ENCODE results near the gene SORBS2.

SORBS2 gene

DNA sequence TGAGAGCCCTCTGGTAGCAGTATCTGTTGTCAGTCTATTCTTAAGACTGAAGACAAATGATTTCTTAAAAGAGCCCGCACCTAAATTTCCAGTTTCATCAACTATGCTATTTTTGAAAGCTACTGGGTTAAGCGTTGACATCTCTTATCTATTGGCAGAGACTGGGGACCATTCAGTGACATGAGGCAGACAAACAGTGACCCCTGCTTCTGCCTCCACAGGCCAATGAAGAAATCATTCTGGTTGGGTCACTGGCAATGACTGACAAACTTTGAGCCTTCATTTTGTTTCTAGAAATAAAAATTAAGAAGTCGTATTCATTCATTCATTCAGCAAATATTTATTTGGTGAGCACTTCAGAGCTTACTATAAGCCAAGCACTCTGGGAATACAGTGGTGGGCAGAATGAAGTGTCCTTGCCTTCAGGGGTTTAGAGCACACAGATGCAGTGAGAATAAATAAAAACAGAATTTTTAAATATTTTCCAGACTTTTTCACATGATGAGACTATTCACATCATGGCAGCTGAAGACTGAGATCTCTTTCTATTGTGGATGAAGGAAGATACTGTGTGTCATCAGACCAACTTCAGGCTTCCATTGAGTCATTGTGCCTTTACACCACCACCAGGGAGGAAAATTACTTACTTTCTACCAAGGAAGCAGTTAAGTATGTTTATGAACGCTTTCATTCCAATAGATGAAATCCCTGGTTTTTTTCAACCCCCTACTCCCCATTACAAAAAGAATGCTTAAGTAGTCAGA is 36.0 kb downstream of the SORBS2 start (continued):
- no peak for TF ChIP-seq ZNF565 (CRISPR knock-in tag; conservative IDR thresholded peaks at IDR 0.05; ENCODE audit: low read depth)
- TF ChIP-seq, protein P1, sequence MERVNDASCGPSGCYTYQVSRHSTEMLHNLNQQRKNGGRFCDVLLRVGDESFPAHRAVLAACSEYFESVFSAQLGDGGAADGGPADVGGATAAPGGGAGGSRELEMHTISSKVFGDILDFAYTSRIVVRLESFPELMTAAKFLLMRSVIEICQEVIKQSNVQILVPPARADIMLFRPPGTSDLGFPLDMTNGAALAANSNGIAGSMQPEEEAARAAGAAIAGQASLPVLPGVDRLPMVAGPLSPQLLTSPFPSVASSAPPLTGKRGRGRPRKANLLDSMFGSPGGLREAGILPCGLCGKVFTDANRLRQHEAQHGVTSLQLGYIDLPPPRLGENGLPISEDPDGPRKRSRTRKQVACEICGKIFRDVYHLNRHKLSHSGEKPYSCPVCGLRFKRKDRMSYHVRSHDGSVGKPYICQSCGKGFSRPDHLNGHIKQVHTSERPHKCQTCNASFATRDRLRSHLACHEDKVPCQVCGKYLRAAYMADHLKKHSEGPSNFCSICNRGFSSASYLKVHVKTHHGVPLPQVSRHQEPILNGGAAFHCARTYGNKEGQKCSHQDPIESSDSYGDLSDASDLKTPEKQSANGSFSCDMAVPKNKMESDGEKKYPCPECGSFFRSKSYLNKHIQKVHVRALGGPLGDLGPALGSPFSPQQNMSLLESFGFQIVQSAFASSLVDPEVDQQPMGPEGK (CRISPR knock-in tag; IDR thresholded peaks at IDR 0.05; ENCODE audit: borderline replicate concordance): no peak

DNA sequence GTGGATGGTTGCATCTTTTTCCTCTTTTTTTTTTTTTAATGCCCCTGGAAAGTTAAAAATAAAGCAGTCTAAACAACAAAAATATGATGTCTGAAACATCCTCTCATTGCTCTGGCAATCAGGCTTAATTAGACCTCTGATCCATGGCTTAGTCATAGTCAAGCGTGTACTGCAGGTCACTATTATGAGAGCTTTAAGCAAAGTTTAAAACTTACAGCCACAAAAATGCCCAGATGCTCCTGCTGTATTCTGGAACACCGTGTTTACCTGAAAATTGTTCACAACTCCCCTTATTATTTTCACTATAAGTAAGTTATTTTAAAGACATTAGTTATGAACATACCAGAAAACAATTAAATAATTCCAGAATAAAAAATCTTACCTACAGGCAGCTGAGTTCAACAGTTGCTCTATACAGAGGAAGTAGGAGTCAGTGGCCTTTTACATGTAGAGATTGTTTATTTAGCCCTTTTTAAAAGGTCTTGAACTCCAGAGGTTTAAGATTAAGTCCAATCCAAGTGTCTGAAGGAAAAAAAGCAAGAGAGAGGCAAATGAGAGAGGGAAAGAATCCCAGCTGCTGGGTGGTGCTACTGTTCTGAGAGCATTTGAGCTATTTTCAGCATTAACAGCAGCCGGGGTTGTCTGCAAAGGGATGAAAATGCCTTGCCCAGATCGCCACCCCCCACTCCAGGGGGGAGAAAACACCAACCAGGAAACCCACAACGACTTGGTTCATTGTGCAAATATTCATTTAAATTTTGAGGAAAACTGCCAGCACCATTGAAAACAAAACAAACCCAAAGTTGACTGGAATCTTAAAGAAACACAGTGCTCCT is 36.9 kb downstream of the SORBS2 start:
- peak; percentile 87 for ATAC-seq
- TF ChIP-seq PPARA (CRISPR knock-in tag; IDR thresholded peaks at IDR 0.05; ENCODE audit: borderline replicate concordance): no peak
- no peak for TF ChIP-seq ARNTL (CRISPR knock-in tag; IDR thresholded peaks at IDR 0.05; ENCODE audit: borderline replicate concordance, low read depth)
- TF ChIP-seq SNAI2 (CRISPR knock-in tag; IDR thresholded peaks at IDR 0.05): no peak
- TF ChIP-seq ZC3H10 (CRISPR knock-in tag; IDR thresholded peaks at IDR 0.05): no peak
- no peak for TF ChIP-seq ESRRG (CRISPR knock-in tag; IDR thresholded peaks at IDR 0.05)
- TF ChIP-seq BACH2 (CRISPR knock-in tag; IDR thresholded peaks at IDR 0.05; ENCODE audit: borderline replicate concordance): no peak
- TF ChIP-seq, protein P2, sequence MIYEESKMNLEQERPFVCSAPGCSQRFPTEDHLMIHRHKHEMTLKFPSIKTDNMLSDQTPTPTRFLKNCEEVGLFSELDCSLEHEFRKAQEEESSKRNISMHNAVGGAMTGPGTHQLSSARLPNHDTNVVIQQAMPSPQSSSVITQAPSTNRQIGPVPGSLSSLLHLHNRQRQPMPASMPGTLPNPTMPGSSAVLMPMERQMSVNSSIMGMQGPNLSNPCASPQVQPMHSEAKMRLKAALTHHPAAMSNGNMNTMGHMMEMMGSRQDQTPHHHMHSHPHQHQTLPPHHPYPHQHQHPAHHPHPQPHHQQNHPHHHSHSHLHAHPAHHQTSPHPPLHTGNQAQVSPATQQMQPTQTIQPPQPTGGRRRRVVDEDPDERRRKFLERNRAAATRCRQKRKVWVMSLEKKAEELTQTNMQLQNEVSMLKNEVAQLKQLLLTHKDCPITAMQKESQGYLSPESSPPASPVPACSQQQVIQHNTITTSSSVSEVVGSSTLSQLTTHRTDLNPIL (CRISPR knock-in tag; IDR thresholded peaks at IDR 0.05; ENCODE audit: low read depth): no peak
- no peak for TF ChIP-seq ZNF70 (CRISPR knock-in tag; IDR thresholded peaks at IDR 0.05)
- no peak for TF ChIP-seq RARB (CRISPR knock-in tag; IDR thresholded peaks at IDR 0.05)

DNA sequence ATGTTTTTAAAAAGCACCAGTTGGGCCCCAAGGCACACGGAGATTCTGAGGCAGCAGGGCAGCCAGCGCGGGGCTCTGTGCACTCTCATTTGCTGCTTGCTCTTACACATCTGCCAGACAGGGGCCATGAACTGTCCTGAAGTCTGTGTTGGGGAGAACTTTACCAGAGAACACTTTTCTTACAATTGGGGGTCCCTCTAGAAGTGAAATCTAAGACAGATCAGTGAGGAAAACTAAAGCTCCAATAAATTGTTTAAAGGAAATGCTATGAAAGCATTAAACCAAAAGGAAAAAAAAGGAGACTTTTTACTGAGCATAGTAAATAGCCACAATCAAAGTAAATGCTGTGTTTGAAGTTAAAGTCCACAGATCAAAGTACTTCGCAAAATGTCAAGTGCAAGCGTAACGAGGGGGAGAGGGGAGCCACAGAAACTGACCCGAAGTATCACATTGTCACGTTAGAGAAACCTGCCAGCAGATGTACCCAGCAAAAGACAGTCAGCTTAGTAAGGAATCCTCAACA is 37.8 kb downstream of the SORBS2 start:
- TF ChIP-seq TCF4 (CRISPR knock-in tag; IDR thresholded peaks at IDR 0.05; ENCODE audit: borderline replicate concordance) (no peak), ZFP30 (CRISPR knock-in tag; IDR thresholded peaks at IDR 0.05) (no peak), ZNF565 (CRISPR knock-in tag; conservative IDR thresholded peaks at IDR 0.05; ENCODE audit: low read depth) (no peak), ZNF8 (CRISPR knock-in tag; IDR thresholded peaks at IDR 0.05) (no peak), PPARA (CRISPR knock-in tag; IDR thresholded peaks at IDR 0.05; ENCODE audit: borderline replicate concordance) (no peak), TOX (CRISPR knock-in tag; IDR thresholded peaks at IDR 0.05; ENCODE audit: borderline replicate concordance) (no peak), RARB (CRISPR knock-in tag; IDR thresholded peaks at IDR 0.05) (no peak), GLIS3 (CRISPR knock-in tag; IDR thresholded peaks at IDR 0.05) (no peak), CSDC2 (CRISPR knock-in tag; IDR thresholded peaks at IDR 0.05) (no peak), ARNTL (CRISPR knock-in tag; IDR thresholded peaks at IDR 0.05; ENCODE audit: borderline replicate concordance, low read depth) (no peak), SNAI2 (CRISPR knock-in tag; IDR thresholded peaks at IDR 0.05) (no peak), ISL1 (CRISPR knock-in tag; IDR thresholded peaks at IDR 0.05) (no peak), ZFP3 (CRISPR knock-in tag; IDR thresholded peaks at IDR 0.05) (no peak), BACH2 (CRISPR knock-in tag; IDR thresholded peaks at IDR 0.05; ENCODE audit: borderline replicate concordance) (no peak)
- TF ChIP-seq, protein P3, sequence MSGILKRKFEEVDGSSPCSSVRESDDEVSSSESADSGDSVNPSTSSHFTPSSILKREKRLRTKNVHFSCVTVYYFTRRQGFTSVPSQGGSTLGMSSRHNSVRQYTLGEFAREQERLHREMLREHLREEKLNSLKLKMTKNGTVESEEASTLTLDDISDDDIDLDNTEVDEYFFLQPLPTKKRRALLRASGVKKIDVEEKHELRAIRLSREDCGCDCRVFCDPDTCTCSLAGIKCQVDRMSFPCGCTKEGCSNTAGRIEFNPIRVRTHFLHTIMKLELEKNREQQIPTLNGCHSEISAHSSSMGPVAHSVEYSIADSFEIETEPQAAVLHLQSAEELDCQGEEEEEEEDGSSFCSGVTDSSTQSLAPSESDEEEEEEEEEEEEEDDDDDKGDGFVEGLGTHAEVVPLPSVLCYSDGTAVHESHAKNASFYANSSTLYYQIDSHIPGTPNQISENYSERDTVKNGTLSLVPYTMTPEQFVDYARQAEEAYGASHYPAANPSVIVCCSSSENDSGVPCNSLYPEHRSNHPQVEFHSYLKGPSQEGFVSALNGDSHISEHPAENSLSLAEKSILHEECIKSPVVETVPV (CRISPR knock-in tag; IDR thresholded peaks at IDR 0.05): no peak
- TF ChIP-seq, protein P4, sequence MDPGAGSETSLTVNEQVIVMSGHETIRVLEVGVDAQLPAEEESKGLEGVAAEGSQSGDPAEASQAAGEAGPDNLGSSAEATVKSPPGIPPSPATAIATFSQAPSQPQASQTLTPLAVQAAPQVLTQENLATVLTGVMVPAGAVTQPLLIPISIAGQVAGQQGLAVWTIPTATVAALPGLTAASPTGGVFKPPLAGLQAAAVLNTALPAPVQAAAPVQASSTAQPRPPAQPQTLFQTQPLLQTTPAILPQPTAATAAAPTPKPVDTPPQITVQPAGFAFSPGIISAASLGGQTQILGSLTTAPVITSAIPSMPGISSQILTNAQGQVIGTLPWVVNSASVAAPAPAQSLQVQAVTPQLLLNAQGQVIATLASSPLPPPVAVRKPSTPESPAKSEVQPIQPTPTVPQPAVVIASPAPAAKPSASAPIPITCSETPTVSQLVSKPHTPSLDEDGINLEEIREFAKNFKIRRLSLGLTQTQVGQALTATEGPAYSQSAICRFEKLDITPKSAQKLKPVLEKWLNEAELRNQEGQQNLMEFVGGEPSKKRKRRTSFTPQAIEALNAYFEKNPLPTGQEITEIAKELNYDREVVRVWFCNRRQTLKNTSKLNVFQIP (CRISPR knock-in tag; IDR thresholded peaks at IDR 0.05; ENCODE audit: borderline replicate concordance, low read depth): no peak
- TF ChIP-seq, protein P2 (CRISPR knock-in tag; IDR thresholded peaks at IDR 0.05; ENCODE audit: low read depth): no peak
- TF ChIP-seq, protein P1 (CRISPR knock-in tag; IDR thresholded peaks at IDR 0.05; ENCODE audit: borderline replicate concordance): no peak
- no peak; the same call in 2 of the 3 replicates for ATAC-seq

Data from SK-N-SH treated with all-trans-retinoic acid at 6 μM for 48 hours (cell line).